ENCODE results near the gene MYO1D.

- TF ChIP-seq, protein P1, sequence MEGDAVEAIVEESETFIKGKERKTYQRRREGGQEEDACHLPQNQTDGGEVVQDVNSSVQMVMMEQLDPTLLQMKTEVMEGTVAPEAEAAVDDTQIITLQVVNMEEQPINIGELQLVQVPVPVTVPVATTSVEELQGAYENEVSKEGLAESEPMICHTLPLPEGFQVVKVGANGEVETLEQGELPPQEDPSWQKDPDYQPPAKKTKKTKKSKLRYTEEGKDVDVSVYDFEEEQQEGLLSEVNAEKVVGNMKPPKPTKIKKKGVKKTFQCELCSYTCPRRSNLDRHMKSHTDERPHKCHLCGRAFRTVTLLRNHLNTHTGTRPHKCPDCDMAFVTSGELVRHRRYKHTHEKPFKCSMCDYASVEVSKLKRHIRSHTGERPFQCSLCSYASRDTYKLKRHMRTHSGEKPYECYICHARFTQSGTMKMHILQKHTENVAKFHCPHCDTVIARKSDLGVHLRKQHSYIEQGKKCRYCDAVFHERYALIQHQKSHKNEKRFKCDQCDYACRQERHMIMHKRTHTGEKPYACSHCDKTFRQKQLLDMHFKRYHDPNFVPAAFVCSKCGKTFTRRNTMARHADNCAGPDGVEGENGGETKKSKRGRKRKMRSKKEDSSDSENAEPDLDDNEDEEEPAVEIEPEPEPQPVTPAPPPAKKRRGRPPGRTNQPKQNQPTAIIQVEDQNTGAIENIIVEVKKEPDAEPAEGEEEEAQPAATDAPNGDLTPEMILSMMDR (IDR thresholded peaks at IDR 0.05 in 2 of 3, conservative IDR thresholded peaks at IDR 0.05 in 1 of 3; ENCODE audit: borderline replicate concordance in 1 of 3, insufficient read depth in 1 of 3, low read depth in 2 of 3, low read length in 2 of 3): no peak
- TF ChIP-seq ZFX (IDR thresholded peaks at IDR 0.05): no peak
- no peak for TF ChIP-seq EZH2phosphoT487 (IDR thresholded peaks at IDR 0.05; ENCODE audit: borderline replicate concordance)
These were observed 285.5 kb downstream of the MYO1D start for GRCh38 chr17:32591405-32591804.

Data from HCT116 (cell line).